CD1c-positive myeloid dendritic cell (primary cell): ENCODE measurements around the gene KCNJ12.

Source experiments
- DNase-seq: peaks from one replicate; pipeline ENCODE4 v3.0.0-alpha.2; 2016; ENCODE audit errors: extremely low spot score

Gene KCNJ12

GRCh38 chr17:21368545-21369246 lies 7.5 kb upstream of the KCNJ12 start:
- no peak for DNase-seq

DNA sequence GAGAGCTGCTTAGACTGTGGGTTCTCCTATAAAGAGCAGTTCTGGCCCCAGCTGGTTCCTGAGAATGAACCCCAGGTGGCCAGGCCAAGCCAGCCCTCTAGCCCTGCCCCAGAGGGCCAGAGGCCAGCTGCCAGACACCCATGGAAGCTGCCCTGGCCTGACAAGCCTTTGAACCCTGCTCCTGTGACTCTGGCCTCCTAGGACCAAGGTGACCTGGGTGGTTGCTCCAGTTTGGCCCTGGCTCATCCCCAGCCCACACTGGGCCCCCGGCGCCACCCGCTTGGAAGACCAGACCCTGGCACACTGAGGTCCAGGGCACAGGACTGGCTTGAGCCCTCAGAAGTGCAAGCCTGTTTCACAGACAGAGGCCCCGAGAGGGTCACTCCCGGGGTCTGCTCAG lies 6.8 kb upstream of the KCNJ12 start:
- DNase-seq, result no peak

- DNase-seq, result no peak
Observed at GRCh38 chr17:21370430-21370829, 5.7 kb upstream of the KCNJ12 start.

GRCh38 chr17:21371511-21372081 lies 4.6 kb upstream of the KCNJ12 start:
- no peak for DNase-seq

GRCh38 chr17:21372256-21372954 lies 3.8 kb upstream of the KCNJ12 start:
- no peak for DNase-seq

DNA sequence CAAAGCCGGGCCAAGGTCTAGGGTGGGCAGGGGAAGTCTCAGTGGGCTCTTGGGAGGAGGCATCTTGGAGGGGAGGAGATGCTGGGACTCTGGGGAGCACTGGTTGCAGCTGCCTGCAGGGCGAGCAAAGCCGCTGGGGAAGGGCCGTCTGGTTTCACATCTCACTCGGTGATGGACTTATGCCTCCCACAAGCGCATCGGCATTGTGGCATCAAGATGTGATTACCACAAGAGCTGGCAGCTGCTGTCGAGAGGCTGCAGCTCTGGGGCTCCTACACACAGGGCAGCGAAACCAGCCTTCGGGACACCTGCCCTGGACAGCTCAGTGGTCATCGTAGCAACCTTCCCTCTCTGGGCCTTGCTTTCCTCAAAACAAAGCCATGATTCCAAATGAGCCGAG lies 3.1 kb upstream of the KCNJ12 start:
- DNase-seq, result no peak

GRCh38 chr17:21373696-21374440 lies 2.3 kb upstream of the KCNJ12 start:
- DNase-seq, result no peak

GRCh38 chr17:21374441-21375161 lies 1.6 kb upstream of the KCNJ12 start:
- no peak for DNase-seq

DNA sequence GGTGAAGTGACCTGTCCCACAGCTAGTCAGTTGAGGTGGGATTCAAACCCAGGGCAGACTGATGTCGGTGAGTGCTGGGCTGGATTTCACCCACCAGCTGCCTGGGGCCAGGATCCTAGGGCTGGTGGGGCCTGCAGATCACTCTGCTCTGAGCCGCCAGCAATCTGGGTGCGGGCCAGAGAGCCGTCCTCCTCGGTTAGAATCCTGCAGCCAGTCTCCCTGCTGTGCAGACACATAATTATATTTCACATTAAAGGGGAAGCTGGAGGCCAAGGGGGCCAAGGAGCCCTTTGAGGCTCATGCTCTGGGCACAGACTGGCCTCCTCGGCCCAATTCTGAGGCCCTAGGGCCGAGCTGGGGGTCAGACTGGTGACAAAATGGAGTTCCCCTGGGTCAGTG lies 996 bp upstream of the KCNJ12 start:
- DNase-seq, result no peak

- DNase-seq, result no peak
Observed at GRCh38 chr17:21375757-21376080, 438 bp upstream of the KCNJ12 start.

GRCh38 chr17:21376759-21377690 lies 868 bp downstream of the KCNJ12 start:
- DNase-seq, result no peak

DNA sequence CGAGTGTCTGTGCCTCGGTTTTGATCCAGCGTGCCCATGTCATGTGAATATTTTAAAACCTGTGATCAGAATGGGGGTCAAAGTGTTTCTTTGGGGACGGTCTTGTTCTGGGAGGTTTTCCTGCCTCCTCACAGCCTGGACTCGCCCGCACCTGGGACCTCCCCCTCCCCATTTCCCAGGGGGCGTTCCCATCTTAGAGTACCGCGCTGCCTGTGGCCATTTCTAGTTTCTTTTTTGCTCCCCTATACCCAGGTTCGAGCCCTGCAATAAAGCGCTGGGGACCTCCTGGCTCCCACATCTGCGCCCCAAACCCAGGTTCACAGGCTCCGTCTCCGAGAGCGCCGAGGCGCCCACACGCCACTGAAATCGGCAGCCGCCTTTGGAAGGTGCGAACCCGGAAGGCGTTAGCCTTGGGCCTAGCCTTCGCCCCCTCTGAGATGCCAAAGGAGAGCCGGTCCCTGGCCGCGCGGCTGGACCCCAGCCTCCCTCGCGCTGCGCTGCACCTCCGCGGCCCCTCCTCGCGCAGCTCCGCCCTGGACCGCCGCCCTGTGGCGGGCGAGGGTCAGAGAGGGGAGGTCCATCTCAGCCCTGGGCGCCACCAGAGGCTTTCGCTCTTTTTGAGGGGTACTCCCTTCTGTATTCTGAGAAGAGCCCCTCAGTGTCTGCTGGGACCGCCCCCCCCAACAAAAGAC lies 1.7 kb downstream of the KCNJ12 start:
- DNase-seq, result no peak

DNA sequence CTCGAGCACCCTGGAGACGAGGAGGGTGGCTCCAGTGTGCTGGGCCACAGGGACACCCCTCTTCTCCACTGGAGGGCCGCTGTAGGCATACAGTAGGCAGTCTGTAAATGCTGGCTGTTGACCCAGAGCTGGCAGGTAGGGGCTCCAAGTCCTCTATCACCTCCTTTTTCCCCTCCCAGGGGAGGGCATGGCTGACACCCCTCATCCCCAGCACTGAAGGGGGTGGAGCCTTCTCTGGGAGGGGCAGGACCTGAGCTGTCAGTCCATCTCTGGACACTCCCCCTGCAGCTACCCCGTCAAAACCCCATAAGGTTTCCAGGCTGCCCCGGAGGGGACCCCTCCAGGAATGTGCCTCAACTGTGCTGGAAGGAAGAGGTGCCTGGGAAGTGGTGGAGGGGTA lies 2.4 kb downstream of the KCNJ12 start:
- DNase-seq, result no peak

- no peak for DNase-seq
Observed at GRCh38 chr17:21379080-21379711, 3.0 kb downstream of the KCNJ12 start.

DNA sequence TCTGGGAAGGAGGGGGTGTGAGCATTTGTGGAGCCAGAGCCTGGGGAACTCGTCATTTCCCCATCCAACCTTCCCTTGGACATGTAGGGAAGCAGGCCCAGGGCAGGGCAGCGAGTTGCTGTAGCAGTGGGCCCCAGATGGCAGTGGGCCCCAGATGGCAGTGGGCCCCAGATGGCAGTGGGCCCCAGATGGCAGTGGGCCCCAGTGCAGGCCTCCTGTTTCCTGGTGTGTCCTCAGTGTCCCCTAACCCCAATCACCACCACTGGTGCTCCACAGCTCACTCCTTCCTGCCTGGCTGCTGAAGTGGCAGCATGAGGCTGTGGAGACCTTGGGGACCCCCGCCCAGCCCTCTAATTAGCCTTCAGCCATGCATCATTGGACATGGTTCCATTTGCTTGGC lies 4.5 kb downstream of the KCNJ12 start:
- DNase-seq, result no peak

GRCh38 chr17:21381076-21381706 lies 5.0 kb downstream of the KCNJ12 start:
- no peak for DNase-seq

DNA sequence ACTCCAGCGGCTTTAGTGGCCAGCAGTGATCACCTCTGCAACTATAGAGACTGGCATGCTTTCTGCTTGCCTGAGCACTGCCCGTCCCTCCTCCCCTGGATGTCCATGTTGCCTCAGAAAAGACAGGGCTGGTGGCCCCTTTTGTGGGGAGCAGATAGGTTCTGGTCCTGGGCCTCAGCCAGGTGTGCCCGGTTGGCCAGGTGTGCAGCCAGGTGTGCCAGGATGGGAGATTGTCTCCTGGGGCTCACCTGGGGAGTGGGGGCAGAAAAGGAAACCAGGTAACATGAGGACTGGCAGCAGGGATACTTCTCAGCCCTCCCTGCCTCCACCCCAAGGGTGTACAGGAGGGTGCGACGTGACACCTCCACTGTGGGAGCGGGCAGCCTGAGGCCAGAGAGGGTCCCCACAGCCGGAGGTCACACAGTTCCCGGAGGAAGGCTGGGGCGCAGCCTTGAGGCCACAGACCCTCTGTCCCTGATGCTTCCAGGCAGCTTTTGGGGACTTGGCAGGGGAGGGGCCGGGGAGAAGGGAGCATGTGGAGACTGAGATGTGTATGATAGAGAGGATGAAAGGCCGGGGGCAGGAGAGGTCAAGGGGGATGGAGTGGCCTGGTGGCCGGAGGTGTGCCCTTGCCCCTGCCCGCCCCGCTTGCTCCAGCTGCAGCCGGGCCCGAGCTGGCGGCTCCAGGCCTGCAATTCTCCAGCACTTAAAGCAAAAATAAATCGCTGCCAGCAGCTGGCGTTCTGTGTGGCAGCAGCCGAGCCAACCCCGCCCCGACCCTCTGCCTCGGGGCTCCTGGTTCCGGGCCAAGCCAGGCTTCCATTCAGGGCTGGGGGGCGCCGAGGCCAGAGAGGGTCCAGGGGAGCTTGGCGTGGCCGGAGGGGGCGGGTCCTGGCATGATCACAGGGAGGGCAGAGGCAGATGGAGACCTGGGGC lies 6.7 kb downstream of the KCNJ12 start:
- DNase-seq, result no peak

- DNase-seq, result no peak
Observed at GRCh38 chr17:21385281-21385845, 9.2 kb downstream of the KCNJ12 start.
